Measurements from ENCODE around the gene UGT1A6.
"Not testable (repeated sequence)": the region's sequence is repeated elsewhere in the genome, so short reads cannot be mapped to it uniquely, and the experiment has no call there.

Gene UGT1A6

GRCh38 chr2:233692648-233693047 lies at the start of gene UGT1A6:
Gene UGT1A6 (plus strand): TSS chr2:233692890. CDS start chr2:233693005, 115 bp downstream.
- no peak within 1 kb of the TSS for H3K4me3 ChIP-seq (ENCODE audit: low read depth, low read length)

DNA sequence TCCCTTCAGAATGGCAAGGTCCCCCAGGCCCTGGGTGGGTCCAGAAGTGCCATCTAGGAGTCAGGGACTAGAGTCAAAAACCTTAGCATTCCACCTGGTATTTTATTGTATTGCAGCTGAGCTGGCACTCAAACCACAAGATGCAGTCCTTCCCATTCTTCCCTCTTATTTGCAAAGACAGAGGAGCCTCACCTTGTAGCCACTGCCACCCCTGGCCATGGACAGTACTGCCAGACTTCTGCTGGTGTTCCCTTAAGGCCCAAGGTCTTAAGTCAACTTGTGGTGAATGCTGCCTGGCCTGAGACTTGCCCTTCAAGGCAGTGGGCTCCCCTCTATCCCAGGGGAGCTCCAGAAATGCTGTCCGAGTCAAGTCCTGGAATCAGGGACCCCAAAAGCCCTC lies 49.6 kb upstream of the UGT1A6 start:
- no peak overlapping the region for H3K4me3 ChIP-seq (ENCODE audit: low read depth, low read length)

DNA sequence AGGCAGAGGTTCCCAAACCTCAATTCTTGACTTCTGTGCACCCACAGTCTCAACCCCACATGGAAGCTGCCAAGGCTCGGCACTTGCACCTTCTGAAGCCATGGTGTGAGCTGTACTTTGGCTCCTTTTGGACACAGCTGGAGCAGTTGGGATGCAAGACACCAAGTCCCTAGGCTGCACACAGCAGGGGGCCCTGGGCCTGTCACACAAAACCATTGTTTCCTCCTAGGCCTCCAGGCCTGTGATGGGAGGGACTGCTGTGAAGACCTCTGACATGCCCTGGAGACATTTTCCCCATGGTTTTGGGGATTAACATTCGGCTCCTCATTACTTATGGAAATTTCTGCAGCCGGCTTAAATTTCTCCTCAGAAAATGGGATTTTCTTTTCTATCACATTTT lies 46.7 kb upstream of the UGT1A6 start:
- H3K4me3 ChIP-seq (ENCODE audit: low read depth, low read length): not testable (repeated sequence)

DNA sequence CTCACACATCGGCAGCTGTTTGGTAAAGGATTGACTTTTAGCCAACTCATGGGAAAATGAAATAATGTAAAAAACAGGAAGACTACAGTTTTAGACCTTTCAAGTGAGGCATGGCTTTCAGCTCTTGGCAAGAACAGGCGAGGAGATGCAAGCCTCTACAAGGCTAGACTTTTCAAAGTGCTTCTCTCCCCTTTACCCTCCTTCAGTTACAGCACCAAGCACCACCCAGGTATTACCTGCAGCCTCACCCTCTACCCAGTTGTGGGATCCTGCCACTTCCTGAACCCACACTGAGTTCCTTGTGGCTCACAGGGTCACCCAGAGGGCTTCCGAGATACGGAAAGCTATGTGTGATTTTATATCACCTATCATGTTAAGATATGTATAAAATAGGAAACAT lies 41.7 kb upstream of the UGT1A6 start:
- H3K4me3 ChIP-seq (ENCODE audit: low read depth, low read length): no peak overlapping the region

- H3K4me3 ChIP-seq (ENCODE audit: low read depth, low read length): no peak overlapping the region
Measured at GRCh38 chr2:233651430-233651829, 41.3 kb upstream of the UGT1A6 start.

GRCh38 chr2:233654501-233654900 lies 38.2 kb upstream of the UGT1A6 start:
- no peak overlapping the region for H3K4me3 ChIP-seq (ENCODE audit: low read depth, low read length)

- H3K4me3 ChIP-seq (ENCODE audit: low read depth, low read length): no peak overlapping the region
Measured at GRCh38 chr2:233655043-233655442, 37.6 kb upstream of the UGT1A6 start.

GRCh38 chr2:233655943-233656342 lies 36.7 kb upstream of the UGT1A6 start:
- not testable (repeated sequence) for H3K4me3 ChIP-seq (ENCODE audit: low read depth, low read length)

DNA sequence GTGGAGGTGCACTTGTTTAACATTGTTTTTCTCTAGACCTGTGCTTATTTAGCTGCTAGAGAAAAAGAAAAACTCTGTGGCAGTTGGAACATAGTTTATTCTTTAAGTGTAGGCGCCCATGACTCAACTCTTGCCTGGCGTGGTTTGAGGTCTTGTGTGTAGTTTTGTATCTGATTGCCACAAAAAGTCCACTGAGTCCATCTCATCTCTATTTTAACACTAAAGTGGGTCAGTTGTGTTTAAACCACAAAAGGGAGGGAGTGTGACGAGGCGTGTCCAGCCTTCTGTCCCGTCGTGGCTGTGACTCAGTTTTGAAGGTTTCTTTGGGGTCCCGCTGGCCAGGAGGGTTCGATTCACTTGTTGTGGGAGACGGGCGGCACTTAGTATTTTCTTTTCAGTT lies 36.2 kb upstream of the UGT1A6 start:
- H3K4me3 ChIP-seq (ENCODE audit: low read depth, low read length): no peak overlapping the region

- no peak overlapping the region for H3K4me3 ChIP-seq (ENCODE audit: low read depth, low read length)
Measured at GRCh38 chr2:233658610-233659009, 34.1 kb upstream of the UGT1A6 start.

GRCh38 chr2:233663911-233664310 lies 28.8 kb upstream of the UGT1A6 start:
- H3K4me3 ChIP-seq (ENCODE audit: low read depth, low read length): no peak overlapping the region

DNA sequence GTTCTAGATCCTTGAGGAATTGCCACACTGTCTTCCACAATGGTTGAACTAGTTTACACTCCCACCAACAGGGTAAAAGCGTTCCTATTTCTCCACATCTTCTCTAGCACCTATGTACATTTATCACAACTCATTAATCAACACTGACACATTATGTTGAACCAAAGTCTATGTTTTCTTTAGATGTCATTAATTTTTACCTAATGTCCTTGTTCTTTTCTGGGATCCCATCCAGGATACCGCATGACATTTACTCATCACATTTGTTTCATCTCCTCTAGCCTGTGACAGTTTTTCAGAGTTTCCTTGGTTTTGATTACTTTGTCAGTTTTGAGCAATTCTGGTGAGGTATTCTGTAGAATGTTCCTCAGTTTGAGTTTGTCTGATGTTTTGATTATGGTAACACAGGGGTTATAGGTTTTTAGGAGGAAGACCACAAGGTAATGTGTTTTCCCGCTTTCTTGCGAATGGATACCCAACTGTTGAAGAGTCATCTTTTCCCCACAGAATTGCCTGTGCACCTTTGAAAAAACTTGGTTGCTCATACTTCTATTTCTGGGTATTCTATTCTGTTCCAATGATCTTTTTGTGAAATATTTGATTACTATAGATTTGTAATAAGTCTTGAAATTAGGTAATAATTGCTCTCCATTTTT lies 24.0 kb upstream of the UGT1A6 start:
- no peak overlapping the region for H3K4me3 ChIP-seq (ENCODE audit: low read depth, low read length)

GRCh38 chr2:233671290-233672161 lies 21.2 kb upstream of the UGT1A6 start, which contains the start of gene UGT1A9:
Gene UGT1A9 (plus strand): TSS chr2:233671898. CDS start chr2:233671935, 37 bp downstream.
- no peak within 1 kb of the TSS for H3K4me3 ChIP-seq (ENCODE audit: low read depth, low read length)

DNA sequence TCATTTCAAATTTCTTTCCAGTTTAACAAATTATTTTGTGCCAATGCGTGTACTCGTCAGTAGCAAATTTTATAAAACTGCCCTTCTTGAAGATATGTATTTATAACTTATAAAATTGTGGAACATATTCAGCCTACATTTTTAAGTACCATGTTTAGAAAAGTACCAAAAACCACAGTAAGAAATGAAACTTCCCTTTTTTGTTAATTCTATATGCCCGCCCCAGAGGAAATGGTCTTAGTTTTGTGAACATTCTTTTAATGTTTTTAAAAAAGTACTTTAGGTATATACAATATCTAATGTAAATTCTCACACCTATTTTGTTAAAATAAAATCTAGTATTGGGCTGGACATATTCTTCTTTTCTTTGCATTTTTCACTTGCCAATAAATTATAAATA lies 19.8 kb upstream of the UGT1A6 start:
- H3K4me3 ChIP-seq (ENCODE audit: low read depth, low read length): no peak overlapping the region

DNA sequence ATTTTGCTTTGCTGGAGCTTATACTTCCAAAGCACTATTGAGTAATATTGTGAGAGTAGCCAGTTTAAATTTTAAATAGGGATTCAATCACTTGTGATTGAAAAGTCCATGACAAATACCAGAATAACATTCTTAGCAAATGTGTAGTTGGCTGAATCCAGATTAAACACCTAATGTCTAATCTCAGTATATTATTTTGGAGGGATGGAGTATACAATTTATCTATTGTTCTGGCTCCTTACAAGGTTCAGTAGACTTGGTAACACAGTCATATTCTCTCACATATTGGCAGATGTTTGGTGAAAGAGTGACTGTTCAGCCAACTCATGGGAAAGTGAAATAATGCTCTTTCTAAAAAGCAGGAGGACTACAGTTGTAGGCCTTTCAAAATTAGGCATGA lies 18.8 kb upstream of the UGT1A6 start:
- no peak overlapping the region for H3K4me3 ChIP-seq (ENCODE audit: low read depth, low read length)

DNA sequence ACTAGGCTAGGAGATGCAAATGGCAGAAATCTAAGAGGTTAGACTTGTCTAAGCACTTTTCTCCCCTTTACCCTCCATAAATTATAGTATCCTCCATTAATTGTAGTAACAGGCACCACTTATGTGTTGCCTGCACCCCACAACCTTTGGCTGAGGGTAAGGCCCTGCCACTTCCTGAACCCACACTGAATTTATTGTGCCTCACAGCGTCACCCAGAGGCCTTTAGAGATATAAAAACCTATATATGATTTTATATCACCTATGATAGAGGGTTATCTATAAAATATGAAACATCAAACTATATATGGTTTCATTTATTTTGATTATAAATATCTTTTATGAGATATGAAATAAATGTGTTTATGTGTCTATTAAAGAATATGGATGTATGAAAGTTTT lies 18.4 kb upstream of the UGT1A6 start:
- no peak overlapping the region for H3K4me3 ChIP-seq (ENCODE audit: low read depth, low read length)

- H3K4me3 ChIP-seq (ENCODE audit: low read depth, low read length): no peak overlapping the region
Measured at GRCh38 chr2:233674995-233675394, 17.7 kb upstream of the UGT1A6 start.

GRCh38 chr2:233676046-233676445 lies 16.6 kb upstream of the UGT1A6 start:
- H3K4me3 ChIP-seq (ENCODE audit: low read depth, low read length): no peak overlapping the region

DNA sequence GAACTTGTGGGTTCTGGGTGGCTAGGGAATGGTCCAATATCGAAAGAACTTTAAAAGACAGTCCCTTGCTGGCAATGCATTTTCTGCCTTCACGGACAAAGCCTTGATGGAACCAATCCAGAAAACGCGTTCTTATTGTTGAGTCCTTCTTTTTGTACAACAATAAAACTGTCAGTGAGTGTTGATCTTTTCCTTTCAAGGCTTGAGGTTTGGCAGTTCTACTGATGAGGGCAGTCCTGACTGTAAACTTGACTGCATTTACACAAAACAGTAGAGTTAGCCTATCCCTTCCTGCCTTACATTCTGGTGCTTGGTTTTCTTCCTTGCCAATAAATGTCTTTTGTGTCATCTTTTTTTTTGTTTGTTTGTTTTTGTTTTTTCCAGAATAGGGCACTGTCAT lies 13.5 kb upstream of the UGT1A6 start:
- H3K4me3 ChIP-seq (ENCODE audit: low read depth, low read length): no peak overlapping the region

DNA sequence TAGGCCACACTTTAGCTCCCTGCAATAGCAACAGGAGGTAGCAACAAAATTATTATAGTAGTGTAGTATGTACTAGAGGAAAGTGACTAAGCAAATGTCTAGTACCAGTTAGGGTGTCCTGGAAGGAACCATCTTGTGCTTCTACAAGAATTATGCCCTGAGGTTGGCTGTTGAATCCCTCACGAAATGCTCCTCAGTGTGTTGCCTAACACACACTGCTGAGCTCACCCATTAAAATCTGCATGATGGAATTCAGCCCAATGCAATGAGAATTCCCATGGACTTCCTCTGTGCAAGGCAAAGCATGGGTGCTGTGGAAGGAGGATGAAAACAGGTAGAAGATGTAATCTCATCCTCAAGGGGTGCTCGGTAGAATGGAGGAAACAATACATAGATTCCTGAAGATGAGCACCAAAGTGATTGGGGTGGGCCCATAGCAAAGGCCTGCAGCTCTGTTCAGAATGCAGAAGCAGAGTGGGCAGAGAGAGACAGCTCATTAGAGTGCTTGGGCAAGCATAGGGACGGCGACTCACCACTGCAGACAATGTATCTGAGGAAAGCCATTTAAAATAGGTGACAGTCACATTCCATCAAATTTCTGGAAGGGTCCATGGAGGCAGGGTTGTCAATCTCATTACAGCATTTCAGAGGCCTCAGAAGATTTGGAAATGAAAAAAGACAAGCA lies 12.2 kb upstream of the UGT1A6 start:
- H3K4me3 ChIP-seq (ENCODE audit: low read depth, low read length): no peak overlapping the region

GRCh38 chr2:233681521-233682099 lies 11.1 kb upstream of the UGT1A6 start, which contains the start of gene UGT1A7:
Gene UGT1A7 (plus strand): TSS chr2:233681901. CDS start chr2:233681938, 37 bp downstream.
- no peak within 1 kb of the TSS for H3K4me3 ChIP-seq (ENCODE audit: low read depth, low read length)
